ENCODE data around the gene MAP4K1.
"Not testable (repeated sequence)": the region's sequence is repeated elsewhere in the genome, so short reads cannot be mapped to it uniquely, and the experiment has no call there.

MAP4K1 gene

DNA sequence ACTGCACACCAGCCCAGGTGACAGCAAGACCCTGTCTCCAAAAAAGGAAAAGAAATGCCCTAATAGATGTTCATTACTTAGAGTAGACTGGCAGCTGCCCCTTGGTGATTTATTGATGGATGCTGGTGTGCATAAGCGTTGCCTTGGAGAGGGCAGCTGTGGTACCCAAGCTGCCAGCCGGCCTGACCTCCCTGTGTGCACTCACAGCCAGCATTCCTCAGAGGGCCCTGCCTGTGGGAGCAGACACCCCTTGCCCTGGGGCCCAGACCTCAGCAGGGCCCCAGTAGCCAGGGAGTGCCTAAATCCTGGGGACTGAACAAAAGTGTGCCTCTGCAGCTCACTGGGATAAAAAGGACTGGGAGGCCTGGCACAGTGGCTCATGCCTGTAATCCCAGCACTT lies 21.9 kb upstream of the MAP4K1 start:
- TF ChIP-seq, protein P1, sequence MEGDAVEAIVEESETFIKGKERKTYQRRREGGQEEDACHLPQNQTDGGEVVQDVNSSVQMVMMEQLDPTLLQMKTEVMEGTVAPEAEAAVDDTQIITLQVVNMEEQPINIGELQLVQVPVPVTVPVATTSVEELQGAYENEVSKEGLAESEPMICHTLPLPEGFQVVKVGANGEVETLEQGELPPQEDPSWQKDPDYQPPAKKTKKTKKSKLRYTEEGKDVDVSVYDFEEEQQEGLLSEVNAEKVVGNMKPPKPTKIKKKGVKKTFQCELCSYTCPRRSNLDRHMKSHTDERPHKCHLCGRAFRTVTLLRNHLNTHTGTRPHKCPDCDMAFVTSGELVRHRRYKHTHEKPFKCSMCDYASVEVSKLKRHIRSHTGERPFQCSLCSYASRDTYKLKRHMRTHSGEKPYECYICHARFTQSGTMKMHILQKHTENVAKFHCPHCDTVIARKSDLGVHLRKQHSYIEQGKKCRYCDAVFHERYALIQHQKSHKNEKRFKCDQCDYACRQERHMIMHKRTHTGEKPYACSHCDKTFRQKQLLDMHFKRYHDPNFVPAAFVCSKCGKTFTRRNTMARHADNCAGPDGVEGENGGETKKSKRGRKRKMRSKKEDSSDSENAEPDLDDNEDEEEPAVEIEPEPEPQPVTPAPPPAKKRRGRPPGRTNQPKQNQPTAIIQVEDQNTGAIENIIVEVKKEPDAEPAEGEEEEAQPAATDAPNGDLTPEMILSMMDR (conservative IDR thresholded peaks at IDR 0.05) = no peak

DNA sequence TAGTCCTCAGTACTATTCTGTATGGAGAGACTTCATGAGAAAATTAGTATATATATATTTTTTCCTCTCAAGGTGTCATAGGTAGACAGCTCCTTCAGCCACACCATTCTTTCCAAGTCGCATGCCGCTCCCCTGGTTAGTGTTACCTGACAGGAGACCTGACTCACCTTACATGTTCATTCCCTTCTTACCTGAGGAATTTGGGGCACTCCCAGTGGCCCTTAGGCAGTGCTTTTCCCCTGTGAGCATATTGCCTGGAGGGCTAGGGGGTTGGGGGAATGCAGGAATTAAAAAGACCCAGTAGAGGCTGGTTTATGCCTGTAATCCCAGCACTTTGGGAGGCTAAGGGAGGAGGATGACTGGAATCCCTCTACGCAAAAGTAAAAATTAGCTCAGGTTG lies 20.7 kb upstream of the MAP4K1 start:
- no peak overlapping the region for H3K27ac ChIP-seq
- TF ChIP-seq, protein P1 (conservative IDR thresholded peaks at IDR 0.05) = no peak

More for the DNA sequence above, 21.9 kb upstream of the MAP4K1 start:
- H3K27ac ChIP-seq = no peak overlapping the region

DNA sequence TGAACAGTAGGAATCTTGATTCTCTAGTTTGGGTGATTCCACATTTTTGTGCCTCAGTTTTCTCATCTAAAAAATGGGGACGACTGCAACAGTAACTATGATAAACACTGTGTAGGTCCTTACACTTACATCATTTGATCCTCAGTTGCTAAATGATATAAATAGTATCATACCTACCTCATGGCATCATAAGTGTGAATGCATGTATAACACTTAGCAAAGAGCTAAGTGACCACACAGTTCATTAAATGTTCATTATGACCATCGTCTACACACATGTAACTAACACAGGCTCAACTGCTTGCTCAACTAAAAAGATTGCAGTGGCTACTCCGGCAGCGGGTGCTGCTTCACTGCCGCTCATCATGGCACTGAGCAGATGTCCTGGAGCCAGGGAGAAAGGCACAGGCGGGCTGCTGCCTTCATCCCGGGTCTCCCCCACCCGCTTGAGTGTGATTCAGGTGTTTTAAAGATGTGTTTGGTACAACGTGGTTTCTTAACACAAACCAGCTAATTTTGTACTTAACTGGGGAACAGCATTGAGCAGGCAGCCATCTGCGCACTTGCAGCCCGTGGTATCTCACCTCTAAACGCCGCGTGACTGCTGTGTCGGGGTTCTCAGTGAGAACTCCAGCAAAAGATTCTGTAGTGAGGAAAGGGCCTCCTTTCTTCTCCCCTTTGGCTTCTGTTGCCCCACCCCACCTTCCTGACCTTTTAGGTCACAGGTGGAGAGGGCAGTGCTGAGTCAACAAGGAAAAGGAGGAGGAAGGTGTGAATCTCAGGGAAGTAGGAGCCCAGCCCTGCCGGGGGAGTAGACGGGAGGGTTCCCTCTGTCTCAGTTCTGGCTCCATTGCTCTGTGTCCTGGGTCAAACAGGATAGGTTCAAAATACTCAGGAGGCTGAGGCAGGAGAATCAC lies 18.0 kb upstream of the MAP4K1 start:
- H3K27ac ChIP-seq = 0 out of 2 replicates have a peak overlapping the region, but pooled peaks have one; percentile 5
- TF ChIP-seq, protein P1 (conservative IDR thresholded peaks at IDR 0.05) = no peak

DNA sequence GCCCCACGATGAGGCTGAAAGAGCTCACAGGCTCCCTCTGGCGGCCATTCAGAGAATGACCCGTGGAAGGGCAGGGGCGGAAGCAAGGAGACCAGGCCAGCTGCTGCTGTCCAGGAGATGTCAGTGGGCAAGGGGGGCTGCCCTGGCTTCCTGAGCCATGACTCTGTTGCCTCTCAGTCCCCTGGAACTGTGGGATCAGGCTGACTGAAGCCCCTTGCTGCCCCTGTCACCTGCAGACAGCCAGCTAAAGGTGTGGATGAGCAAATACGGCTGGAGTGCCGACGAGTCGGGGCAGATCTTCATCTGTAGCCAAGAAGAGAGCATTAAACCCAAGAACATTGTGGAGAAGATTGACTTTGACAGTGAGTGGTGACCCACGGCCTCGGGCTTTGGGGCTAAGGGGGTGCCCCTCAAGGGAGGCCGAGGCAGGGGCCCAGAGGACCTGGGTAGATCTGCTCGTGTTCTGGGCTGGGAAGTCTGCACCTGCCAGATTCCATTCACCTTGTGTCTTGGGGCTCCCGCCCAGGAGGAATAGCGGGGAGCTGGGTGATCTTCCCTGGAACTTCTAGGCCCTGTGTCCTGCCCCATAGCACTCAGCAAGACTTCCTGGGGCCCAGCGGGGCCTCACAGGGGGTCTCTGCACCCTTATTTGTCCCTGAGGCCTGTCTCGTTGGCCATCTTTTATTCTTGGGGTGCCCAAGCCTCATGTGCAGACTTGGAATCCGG lies 17.2 kb upstream of the MAP4K1 start:
- H3K27ac ChIP-seq = no peak overlapping the region
- TF ChIP-seq, protein P1 (conservative IDR thresholded peaks at IDR 0.05) = peak; percentile 98

DNA sequence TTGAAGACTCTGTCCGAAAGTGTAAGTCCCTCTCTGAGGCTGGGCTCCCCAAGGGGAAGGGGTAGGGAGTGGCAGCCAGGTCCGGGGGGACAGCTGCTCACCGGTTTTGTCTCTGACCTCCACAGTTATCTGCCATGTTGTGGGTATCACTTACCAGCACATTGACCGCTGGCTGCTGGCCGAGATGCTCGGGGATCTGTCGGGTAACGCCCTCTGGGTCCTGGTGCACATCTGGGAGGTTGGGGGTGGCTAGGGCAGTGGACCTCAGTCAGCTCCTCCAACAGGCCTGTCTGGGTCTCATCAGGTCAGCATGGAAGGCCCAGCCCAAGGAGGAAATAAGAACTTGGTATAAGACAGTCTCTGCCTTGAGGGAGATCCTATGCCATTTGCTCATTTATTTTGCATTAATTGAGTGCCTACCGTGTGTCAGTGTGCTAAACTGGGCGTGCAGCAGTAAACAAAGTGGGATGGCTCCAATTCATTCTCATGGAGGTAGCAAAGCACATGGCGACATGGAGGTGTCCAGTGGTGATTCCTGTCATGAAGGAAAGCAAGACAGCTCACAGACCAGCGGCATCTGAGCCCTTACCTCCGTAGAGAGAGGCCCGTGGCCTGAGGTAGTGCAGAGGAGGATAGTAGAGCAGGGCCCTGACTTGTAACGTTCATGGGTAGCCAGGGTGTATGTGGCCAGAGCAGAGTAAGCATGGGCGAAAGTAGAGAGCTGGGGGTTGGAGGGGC lies 14.9 kb upstream of the MAP4K1 start:
- TF ChIP-seq, protein P1 (conservative IDR thresholded peaks at IDR 0.05) = no peak
- no peak overlapping the region for H3K27ac ChIP-seq

DNA sequence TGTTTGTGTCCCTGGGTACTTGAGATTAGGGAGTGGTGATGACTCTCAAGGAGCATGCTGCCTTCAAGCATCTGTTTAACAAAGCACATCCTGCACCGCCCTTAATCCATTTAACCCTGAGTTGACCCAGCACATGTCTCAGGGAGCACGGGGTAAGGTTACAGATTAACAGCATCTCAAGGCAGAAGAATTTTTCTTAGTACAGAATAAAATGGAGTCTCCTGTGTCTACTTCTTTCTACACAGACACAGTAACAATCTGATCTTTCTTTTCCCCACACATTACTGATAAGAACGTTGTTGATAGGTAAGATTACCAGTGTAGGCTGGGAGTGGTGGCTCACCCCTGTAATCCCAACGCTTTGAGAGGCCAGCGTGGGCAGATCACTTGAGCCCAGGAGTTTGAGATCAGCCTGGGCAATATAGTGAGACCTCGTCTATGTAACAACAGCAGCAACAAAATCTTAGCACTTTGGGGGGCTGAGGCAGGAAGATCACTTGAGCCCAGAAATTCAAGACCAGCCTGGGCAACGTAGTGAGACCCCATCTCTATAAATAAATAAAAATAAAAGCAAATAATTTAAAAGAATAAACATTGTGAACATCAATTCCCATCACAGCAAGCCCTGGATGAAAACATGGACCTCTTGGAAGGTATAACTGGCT lies 14.2 kb upstream of the MAP4K1 start:
- not testable (repeated sequence) for H3K27ac ChIP-seq

DNA sequence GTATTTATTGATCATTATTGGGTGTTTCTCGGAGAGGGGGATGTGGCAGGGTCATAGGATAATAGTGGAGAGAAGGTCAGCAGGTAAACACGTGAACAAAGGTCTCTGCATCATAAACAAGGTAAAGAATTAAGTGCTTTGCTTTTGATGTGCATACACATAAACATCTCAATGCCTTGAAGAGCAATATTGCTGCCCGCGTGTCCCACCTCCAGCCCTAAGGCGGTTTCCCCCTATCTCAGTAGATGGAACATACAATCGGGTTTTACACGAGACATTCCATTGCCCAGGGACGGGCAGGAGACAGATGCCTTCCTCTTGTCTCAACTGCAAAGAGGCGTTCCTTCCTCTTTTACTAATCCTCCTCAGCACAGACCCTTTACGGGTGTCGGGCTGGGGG lies 13.5 kb upstream of the MAP4K1 start:
- not testable (repeated sequence) for H3K27ac ChIP-seq

DNA sequence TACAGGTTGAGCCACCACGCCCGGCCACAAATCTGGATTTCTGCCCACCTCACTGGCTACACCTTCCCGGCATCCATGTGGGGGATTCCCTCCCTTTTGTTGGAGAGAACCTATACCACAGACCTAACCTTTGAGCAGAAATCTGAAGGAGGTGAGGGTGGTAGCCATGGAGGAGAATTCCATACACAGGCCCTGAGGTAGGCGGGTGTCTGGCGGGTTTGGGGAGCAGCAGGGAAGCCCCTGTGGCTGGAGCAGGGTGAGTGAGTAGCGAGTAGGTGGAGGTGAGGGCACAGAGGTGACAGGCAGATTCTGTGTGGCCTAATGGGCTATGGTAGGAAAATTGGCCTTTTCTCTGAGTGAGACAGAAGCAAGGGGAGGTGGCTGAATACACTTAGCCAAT lies 11.8 kb upstream of the MAP4K1 start:
- no peak overlapping the region for H3K27ac ChIP-seq
- TF ChIP-seq, protein P1 (conservative IDR thresholded peaks at IDR 0.05) = no peak

All from VCaP (cell line).